Left ventricle myocardium inferior (tissue), 1 donor: ENCODE results near the gene PXK. TPM values are rescaled to one million over a fixed set of nuclear protein-coding genes. Genes with fewer than 3 reads are reported as not detected.

Experiments
- DNase-seq: peaks from one replicate; pipeline ENCODE4 v3.0.0-alpha.2; 2020
- H3K27ac ChIP-seq: fragments of 200-600 bp; replicated peaks from 2 replicates; pipeline ENCODE4 v1.8.0; 2021
- H3K27me3 ChIP-seq: fragments of 200-600 bp; 2 replicates; pipeline ENCODE4 v1.8.0; 2021; ENCODE audit warnings: low read depth
- H3K36me3 ChIP-seq: fragments of 200-600 bp; 2 replicates; pipeline ENCODE4 v1.8.0; 2021
- H3K4me1 ChIP-seq: fragments of 200-600 bp; 2 replicates; pipeline ENCODE4 v1.8.0; 2021
- H3K4me3 ChIP-seq: fragments of 200-600 bp; 2 replicates; pipeline ENCODE4 v1.8.0; 2021; ENCODE audit warnings: mild to moderate bottlenecking, moderate library complexity
- H3K9me3 ChIP-seq: fragments of 200-600 bp; replicated peaks from 2 replicates; pipeline ENCODE4 v1.8.0; 2021
- intact Hi-C: fragments of 100-400 bp; cut with micrococcal nuclease; formaldehyde crosslinking; loops from one replicate; pipeline ENCODE4 v1.11.0; 2022
- total RNA-seq: library from RNA; stranded (reverse); fragmentation: NEBNext Ultra II Directional; extraction: Animal tissue kit (Norgen Biotek cat#: 25700); gene quantifications from one replicate; pipeline ENCODE4 v1.2.1, GENCODE V29; 2021
- TF ChIP-seq, protein P1 (sequence below): fragments of 200-600 bp; IDR thresholded peaks from 2 replicates; pipeline ENCODE4 v1.8.0; 2021; ENCODE audit warnings: antibody characterized with exemption, mild to moderate bottlenecking, borderline replicate concordance
- donor health status: DM: no; HTN: yes; CAD: no; lungs with severe emphysema.

PXK gene
- total RNA-seq, 1 donor from 2014 or later = 9.2 TPM

DNA sequence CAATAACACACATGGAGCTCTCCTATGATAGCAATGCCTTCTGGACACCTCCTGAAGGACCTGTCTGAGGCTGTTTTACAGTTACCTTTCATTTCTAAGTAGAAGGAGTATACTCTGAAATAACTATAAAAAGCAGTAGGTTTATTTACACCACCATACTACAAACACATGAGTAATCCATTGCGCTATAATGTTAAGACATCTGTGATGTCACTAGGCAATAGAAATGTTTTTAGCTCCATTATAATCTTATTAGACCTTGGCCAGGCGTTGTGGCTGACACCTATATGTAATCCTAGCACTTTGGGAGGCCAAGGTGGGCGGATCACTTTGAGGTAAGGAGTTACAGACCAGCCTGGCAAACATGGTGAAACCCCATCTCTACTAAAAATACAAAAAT lies 24.7 kb downstream of the PXK start:
- intact Hi-C loops = no loop called here
- DNase-seq = no peak
- H3K36me3 ChIP-seq = no peaks in the 10 kb centered on the region
- no peak overlapping the region for H3K4me3 ChIP-seq
- H3K27ac ChIP-seq = no peak overlapping the region
- no peaks in the 10 kb centered on the region for H3K9me3 ChIP-seq
- H3K27me3 ChIP-seq = no peaks in the 10 kb centered on the region
- TF ChIP-seq, protein P1, sequence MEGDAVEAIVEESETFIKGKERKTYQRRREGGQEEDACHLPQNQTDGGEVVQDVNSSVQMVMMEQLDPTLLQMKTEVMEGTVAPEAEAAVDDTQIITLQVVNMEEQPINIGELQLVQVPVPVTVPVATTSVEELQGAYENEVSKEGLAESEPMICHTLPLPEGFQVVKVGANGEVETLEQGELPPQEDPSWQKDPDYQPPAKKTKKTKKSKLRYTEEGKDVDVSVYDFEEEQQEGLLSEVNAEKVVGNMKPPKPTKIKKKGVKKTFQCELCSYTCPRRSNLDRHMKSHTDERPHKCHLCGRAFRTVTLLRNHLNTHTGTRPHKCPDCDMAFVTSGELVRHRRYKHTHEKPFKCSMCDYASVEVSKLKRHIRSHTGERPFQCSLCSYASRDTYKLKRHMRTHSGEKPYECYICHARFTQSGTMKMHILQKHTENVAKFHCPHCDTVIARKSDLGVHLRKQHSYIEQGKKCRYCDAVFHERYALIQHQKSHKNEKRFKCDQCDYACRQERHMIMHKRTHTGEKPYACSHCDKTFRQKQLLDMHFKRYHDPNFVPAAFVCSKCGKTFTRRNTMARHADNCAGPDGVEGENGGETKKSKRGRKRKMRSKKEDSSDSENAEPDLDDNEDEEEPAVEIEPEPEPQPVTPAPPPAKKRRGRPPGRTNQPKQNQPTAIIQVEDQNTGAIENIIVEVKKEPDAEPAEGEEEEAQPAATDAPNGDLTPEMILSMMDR = no peak
- H3K4me1 ChIP-seq = peaks cover 17% of the 10 kb centered on the region

DNA sequence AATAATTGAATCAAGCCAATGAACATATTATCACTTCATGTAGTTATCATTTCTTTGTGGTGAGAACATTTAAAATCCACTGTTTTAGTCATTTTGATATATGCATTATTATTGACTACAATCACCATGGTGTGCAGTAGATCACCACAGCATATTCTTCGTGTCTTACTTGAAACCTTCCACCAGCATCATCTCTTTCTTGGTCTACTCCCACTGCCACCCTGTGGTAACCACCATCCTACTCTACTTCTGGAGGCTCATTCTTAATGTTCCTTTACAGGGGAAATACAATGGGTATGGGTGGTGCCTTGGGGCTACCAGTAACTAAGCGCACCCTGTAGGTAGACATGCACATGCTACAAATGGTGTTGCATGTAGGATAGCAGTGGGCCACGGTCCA lies 25.4 kb downstream of the PXK start:
- Histone ChIP-seq H3K9me3 (no peaks in the 10 kb centered on the region), H3K4me3 (no peak overlapping the region), H3K36me3 (no peaks in the 10 kb centered on the region), H3K4me1 (peaks cover 17% of the 10 kb centered on the region), H3K27me3 (no peaks in the 10 kb centered on the region), H3K27ac (no peak overlapping the region)
- DNase-seq = no peak
- TF ChIP-seq, protein P1 = no peak
- intact Hi-C loops = no loop called here

DNA sequence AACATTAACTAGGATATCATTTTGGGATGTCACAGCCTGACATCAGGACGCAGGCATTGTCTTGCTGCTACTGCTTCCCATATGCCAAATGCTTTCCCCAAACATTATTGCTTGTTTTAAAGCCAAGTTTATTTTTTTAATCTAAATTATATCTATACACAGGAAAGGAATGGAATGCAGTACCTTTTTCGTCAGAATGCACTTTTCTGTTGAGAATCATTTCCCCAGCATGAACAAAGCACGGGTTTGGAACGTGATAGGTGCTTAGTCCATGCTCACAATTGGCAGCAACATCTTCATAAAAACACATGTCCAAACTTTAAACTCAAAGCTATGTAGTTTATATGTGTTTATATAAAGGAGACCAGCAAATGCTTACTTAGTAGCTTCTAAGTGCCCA lies 26.1 kb downstream of the PXK start:
- TF ChIP-seq, protein P1 = no peak
- intact Hi-C loops = no loop called here
- Histone ChIP-seq H3K9me3 (no peaks in the 10 kb centered on the region), H3K4me3 (no peak overlapping the region), H3K27ac (no peak overlapping the region), H3K27me3 (no peaks in the 10 kb centered on the region), H3K36me3 (no peaks in the 10 kb centered on the region), H3K4me1 (peaks cover 17% of the 10 kb centered on the region)
- no peak for DNase-seq

DNA sequence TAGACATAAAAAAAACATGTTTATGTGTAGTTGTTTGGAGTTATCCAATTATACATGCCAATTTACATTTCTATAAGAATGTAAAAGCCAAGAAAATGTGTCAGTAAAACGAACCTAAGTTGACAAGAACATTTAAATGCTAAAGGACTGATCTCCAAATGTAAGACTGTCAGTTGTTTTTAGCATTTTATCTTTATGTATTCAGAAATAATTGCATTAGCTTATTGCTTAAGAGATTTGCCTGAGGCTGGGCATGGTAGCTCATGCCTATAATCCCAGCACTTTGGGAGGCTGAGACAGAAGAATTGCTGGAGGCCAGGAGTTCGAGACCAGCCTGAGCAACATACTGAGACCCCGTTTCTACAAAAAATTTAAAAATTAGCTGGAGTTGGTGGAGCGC lies 26.9 kb downstream of the PXK start:
- H3K36me3 ChIP-seq = no peaks in the 10 kb centered on the region
- H3K27ac ChIP-seq = no peak overlapping the region
- DNase-seq = no peak
- H3K4me1 ChIP-seq = peaks cover 17% of the 10 kb centered on the region
- intact Hi-C loops = no loop called here
- no peak overlapping the region for H3K4me3 ChIP-seq
- H3K27me3 ChIP-seq = no peaks in the 10 kb centered on the region
- no peaks in the 10 kb centered on the region for H3K9me3 ChIP-seq
- TF ChIP-seq, protein P1 = no peak

DNA sequence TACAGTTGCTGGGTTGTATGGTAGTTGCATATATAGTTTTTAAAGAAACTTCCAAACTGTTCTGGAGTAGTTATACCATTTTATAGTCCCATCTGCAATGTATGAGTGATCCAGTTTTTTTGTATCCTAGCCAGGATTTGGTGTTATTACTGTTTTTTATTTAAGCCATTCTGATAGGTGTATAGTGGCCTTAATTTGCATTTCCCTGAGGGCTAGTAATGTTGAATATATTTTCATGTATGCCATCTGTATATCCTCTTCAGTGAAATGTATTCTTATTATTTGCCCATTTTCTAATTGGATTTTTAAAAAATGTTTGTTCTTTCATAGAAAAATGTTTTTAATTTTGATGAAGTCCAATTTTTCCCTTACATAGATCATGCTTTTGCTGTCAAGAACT lies 29.2 kb downstream of the PXK start:
- Histone ChIP-seq H3K4me3 (no peak overlapping the region), H3K27ac (no peak overlapping the region), H3K9me3 (no peaks in the 10 kb centered on the region), H3K27me3 (no peaks in the 10 kb centered on the region), H3K36me3 (no peaks in the 10 kb centered on the region), H3K4me1 (peaks cover 6% of the 10 kb centered on the region)
- DNase-seq = no peak
- TF ChIP-seq, protein P1 = no peak
- intact Hi-C loops = no loop called here

DNA sequence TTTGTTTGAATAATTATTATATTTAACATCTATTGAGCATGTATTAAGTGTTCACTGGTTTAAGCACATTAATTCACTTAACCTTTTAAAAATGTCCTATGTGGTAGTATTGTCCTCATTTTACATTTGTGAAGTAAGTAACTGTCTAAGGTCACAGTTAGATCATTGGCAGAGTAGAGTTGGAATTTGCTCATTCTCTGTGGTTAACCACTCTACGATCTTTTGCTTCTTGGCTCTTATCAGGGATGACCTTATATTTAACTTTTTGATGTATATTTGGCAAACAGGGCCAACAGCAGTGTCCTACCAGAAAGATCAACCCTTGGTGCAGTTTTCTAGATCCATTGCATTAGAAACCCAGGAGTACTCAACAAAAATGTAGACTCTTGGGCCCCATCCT lies 34.0 kb downstream of the PXK start:
- Histone ChIP-seq H3K36me3 (peaks cover 14% of the 10 kb centered on the region), H3K27me3 (no peaks in the 10 kb centered on the region), H3K9me3 (no peaks in the 10 kb centered on the region), H3K4me3 (no peak overlapping the region), H3K27ac (no peak overlapping the region), H3K4me1 (no peaks in the 10 kb centered on the region)
- TF ChIP-seq, protein P1 = no peak
- intact Hi-C loops = no loop called here
- DNase-seq = no peak
